ENCODE results near the gene PLEKHA1.

DNA sequence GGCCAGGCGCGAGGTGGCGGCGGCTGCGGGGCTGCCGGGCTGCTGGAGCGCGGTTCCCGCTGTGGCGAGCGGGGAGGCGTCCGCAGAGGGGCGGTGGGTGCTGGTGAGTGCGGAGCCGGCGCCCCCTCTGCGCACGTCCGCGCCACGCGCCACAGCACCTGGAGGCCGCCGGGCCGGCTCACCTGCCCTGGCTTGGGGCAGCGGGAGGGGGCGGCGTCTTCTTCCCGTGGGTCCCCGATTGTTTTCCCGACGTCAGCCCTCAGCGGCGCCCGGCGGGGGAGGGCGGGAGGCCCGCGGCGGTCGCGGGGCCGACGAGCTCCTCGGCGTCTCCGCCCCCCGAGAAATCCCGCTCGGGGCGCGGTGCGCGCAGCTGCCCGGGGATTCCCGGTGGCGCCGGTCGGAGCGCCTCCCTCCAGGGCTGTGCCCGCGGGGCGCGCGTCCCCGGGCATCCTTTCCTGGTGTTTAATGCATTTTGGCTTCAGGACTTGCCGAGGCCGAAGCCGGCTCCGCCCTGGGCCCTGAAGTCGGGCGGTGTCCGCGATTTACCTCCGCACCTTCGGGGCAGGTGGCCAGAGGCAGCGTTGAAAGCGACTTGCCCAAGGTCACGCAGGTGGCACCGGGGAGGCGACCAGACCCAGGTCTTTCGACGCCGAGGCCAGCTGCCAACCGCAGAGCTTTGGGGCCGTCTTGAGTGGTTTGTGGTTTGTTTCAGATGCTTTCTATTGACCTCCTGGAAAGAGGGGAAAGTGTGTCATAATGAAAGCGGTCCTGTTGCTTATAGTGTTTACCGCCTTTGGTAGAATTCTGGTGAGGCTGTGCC is 561 bp downstream of the PLEKHA1 start:
- no peak for TF ChIP-seq GATA3 (IDR thresholded peaks at IDR 0.05; ENCODE audit: low read depth, low read length)
- no peak; the same call in 1 of the 2 replicates for TF ChIP-seq GATA2 (IDR thresholded peaks at IDR 0.05; ENCODE audit: low read depth, low read length)
